ENCODE measurements around the gene TMSB10.
A peak's percentile ranks its signal among the peaks of the same experiment; 100 is the strongest.

TMSB10 gene

GRCh38 chr2:84880645-84881521 is 24.6 kb upstream of the TMSB10 start, which contains the start of gene TRABD2A:
Gene TRABD2A, minus strand, starts transcription at chr2:84881084. Its CDS starts 45 bp downstream, at chr2:84881039.
- peak; percentile 56 for DNase-seq

- DNase-seq = peak; percentile 84
These were observed 23.7 kb upstream of the TMSB10 start for GRCh38 chr2:84881581-84882413.

DNA sequence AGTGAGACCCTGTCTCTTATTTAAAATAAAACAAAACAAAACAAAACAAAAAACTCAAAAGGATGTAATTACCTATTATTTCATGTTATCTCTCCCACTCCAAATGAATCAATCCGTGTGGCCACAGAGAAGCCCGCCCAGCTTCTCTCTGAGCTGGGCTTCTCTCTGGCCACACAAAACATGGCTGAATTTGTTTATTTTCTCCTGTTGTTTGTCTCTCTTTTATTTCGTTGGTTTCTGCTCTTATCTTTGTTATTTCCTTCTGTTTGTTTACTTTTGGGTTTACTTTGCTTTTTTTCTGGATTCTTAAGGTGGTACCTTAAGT is 23.1 kb upstream of the TMSB10 start:
- DNase-seq = no peak

DNA sequence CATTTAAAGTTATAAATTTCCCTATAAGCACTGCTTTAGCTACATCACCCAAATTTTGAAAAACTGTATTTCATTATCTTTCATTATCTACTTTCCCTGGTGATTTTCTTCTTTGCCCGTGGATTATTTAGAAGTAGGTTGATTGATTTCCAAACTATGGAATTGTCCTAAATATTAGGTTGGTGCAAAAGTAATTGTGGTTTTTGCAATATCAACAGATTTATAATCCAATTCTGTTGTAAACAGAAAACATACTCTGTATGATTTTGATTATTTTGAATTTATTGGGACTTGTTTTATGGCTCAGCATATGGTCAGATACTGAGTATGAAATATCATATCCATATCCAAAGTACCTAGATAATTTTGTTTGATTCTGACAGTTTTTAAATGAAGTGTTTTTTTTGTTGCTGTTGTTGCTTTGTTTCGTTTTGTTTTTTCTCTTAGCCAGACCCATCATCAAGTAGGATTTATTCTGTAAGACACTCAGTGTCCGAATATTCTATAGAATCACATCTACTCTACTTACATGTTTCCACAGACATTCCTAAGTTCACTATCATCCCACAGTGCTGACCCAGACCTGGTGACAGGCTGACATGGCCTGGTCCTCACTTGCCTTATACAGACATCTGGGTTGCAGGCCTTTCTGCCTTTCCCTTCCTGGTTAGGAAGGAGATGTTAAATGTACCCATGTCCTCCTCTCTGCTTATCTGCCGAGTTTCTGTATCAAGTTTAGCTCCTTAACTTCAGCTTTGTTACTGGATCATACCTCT is 22.5 kb upstream of the TMSB10 start:
- DNase-seq = no peak

DNA sequence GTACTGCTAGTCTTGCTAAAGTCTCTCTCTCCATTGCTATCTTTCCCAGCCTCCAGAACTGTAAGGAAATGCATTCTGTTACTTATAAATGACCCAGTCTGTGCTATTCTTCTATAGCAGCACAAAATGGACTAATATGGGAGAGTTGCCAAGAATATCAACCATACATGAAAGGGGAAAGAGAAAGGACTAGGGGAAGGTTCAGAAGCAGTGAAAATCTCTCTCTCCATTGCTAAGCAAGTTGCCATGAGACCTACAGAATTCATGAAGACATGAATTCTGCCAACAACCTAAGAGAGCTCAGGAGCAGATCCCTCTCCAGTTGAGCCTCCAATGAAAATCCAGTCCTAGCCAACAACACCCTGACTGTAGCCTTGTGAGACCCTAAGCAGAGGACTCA is 21.0 kb upstream of the TMSB10 start:
- DNase-seq = no peak

DNA sequence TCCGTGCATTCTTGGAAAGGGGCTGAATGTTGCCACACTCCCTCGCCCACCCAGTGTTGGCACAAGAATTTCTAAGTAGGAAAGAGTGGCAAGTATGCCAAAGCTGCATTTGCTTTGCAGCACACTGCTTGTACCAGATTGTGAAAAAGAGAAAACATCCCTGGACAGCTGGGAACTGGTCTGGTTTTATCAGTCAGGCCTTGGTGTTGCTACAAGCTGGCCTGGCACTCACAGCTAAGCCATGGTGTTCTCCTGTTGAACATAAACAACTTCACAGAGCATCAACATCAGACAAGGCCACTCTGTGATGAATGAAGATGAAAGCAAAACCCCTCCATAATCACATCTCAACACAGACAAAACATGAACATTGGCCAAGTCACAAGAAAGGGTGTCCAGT is 20.3 kb upstream of the TMSB10 start:
- no peak for DNase-seq

DNA sequence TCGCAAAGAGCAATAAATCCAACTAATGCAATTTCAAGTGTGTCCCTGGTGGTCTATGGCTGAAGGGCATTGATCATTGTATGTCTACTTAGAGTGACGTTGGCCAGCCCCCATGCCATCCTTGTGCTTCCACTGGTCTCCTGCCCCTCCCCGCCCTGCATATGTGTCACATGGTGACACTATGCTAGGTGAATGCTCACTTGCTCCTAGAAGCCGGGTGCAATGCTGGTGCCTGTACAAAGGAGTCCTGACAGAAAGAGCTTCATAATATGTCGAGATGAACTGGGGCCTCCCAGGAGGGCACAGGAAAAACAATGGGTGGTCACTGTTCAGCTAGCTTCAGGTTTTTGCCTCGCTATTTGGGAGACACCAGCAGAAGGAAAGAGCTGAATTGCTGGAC is 18.7 kb upstream of the TMSB10 start:
- no peak for DNase-seq

DNA sequence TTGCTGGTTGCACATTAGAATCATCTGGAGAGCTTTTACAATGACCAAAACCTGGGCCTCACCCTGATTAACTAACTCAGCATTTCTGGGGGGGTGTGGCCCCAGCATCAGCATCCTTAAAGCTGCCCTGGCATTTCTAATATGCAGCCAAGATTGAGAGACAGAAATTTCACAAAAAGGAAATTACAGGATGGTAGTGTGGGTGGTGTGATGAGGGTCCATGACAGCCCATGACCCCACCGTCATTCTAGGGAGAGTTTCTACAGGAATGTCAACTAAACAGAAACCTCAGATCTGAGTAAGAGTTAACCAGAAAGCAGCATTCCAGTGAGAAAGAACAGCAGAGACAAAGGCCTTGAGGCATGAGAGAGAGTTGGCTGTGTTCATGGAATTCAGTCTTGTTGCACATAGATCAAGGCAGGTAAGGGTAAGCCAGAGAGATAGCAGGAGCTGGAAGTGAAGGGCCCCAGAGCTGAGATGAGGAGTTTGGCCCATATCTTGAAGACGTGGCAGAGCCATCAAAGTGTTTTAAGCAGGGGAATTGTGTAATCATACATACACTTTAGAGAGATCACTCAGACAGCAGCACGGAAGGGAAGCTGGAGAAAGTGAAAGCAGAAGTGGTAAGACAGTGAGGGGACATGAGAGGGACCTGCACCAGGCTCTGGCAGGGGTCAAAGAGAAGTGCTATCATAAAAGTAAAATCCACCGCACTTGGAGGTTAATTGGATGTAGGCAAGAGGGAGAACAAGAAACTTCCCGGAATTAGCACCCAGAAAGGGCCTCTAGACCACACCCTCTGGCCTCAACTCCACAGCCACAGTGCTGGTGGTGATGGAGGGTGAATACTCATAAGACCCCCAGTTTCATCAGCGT is 16.8 kb upstream of the TMSB10 start:
- peak; percentile 75 for DNase-seq

- no peak for DNase-seq
These were observed 16.1 kb upstream of the TMSB10 start for GRCh38 chr2:84889332-84889731.

GRCh38 chr2:84891355-84892010 is 14.0 kb upstream of the TMSB10 start:
- DNase-seq = no peak

DNA sequence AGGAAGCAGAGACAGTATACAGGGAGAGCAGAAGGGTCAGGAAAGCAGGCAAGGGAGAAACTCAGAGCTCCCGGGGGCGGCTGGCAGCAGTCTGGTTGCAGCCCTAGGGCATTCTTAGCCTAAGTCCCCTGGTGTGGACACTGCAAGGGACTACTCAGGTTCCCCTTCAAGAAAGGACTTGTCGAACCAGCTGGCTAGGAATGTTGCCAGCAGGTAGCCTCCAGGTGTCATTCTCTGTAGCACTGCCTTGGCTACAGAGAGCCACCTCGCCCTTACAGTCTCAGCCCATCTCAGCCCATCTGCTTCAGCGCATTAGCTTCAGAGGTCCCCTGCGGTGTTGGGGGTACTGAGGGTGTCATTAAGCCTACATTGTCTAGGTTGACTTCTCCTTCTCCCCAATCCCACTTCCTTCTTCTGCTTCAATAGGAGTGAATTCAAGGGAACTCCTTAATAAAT is 11.3 kb upstream of the TMSB10 start:
- no peak for DNase-seq

- no peak for DNase-seq
These were observed 10.5 kb upstream of the TMSB10 start for GRCh38 chr2:84894758-84895520.

DNA sequence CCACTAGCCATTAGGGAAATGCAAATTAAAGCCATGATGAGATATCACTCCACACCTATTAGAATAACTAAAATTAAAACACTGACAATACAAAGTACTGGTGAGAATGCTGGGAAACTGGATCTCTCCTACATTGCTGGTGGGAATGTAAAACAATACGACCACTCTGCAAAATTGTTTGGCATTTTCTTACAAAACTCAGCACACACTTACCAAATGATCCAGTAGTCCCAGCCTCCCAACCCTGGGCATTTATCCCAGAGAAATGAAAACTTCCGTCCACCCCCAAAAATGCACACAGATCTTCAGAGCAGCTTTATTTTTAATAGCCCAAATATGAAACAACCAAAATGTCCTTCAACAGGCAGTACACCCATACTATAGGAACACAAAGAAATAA is 8.9 kb upstream of the TMSB10 start:
- DNase-seq = no peak

GRCh38 chr2:84897773-84898172 is 7.7 kb upstream of the TMSB10 start:
- DNase-seq = no peak

- no peak for DNase-seq
These were observed 5.9 kb upstream of the TMSB10 start for GRCh38 chr2:84899304-84900204.

DNA sequence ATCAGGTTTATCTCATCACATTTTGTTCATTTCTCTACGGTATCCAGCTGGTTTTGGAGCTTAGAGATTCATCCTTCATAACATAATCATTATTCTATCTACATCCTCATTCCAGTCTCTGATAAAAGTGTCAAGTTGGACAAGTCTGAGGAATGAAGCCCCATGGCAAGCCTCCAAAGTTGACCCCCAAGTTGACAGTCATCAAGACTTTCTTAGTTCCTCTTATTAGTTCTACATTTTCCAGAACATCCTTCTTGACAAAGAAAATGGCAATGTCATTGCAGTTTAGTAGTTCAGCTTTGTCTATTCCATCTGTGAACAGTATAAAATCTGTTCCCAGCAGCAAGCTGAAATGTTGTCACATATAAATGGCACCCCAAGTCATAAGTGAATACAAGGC is 4.5 kb upstream of the TMSB10 start:
- DNase-seq = no peak

DNA sequence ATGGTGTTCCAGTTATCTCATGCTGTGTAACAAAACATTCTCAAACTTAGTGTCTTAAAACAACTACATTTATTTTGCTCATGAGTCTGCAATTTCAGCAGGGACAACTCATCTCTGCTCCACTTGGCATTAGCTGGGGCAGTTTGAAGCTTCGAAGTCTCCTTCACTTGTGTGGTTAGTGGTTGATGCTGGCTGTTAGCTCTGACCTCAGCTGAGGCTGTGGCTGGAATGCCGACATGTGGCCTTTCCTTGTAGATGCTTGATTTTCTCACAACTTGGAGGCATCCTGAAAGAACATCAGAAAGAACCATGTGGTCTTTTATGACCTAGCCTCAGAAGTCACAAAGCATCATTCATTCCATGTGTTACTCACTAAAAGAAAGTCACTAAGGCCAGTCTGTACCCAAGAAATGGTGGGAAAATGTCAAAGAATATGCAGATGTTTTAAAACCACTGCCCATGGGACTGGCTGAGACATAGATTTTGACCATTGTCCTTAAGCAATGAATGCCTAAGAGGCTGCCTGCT is 3.8 kb upstream of the TMSB10 start:
- no peak for DNase-seq

DNA sequence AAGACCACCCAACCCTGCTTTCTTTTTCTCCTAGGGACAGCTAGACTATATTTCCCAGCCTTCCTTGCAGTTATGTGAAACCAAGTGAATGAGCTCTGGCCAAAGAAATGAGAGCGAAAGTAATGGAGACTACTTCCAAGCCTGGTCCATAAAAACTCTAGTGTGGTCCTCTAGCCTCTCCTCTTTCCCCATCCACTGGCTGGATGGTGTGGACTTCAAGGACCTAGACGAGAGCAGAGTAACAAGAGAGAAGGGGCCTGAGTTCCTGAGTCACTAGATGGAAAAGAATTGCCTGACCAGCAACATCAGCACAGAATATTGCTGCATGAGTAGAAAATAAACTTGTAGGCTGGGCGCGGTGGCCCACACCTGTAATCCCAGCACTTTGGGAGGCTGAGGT is 2.9 kb upstream of the TMSB10 start:
- DNase-seq = no peak

DNA sequence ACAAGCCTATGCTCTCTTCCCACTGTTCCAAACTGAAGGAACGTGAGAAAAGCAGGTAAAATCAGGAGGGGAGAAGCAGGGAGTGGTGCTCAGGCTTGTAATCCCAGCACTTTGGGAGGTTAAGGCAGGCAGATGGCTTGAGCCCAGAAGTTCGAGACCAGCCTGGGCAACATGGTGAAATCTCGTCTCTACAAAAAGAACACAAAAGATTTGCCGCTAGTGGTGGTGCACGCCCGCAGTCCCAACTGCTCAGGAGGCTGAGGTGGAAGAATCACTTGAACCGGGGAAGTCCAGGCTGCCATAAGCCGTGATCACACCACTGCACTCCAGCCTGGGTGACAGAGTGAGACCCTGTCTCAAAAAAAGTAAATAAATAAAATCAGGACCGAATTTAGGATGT is 1.3 kb upstream of the TMSB10 start:
- DNase-seq = no peak
